Adrenal gland (tissue), 5 donors: ENCODE measurements around the gene PRR15.

Source experiments
- CTCF ChIP-seq, 6 experiments: fragments of 450-650 bp in 4 of 6; fragments of 200-600 bp in 2 of 6; sonication (generic) in 1 of 6; IDR thresholded peaks; 1 replicate in 5 of 6; 2 replicates in 1 of 6; pipeline versions ENCODE4 v1.5.1 to v1.8.0; 2016 to 2021; ENCODE audit warnings: antibody characterized with exemption in 6 of 6, mild to moderate bottlenecking in 2 of 6, moderate library complexity in 1 of 6
- POLR2A ChIP-seq, 2 donors: fragments of 450-650 bp; IDR thresholded peaks; one replicate each; pipeline ENCODE4 v1.6.1; 2017; ENCODE audit warnings: antibody characterized with exemption in 2 of 2, mild to moderate bottlenecking in 2 of 2, moderate library complexity in 1 of 2
- donor health status: DM: no; HTN: no; CAD: no.

- no peak for TF ChIP-seq CTCF (IDR thresholded peaks at IDR 0.05)
- TF ChIP-seq POLR2A (IDR thresholded peaks at IDR 0.05): no peak
Measured at GRCh38 chr7:29607889-29608288, 44.3 kb downstream of the PRR15 start.
